Chondrocyte (in vitro differentiated cells): ENCODE results near the gene LRRC49. TPM values are rescaled to one million over a fixed set of nuclear protein-coding genes. Genes with fewer than 3 reads are reported as not detected.

Source experiments
- DNase-seq: peaks from one replicate; pipeline ENCODE4 v3.0.0; 2021; ENCODE audit warnings: mixed read lengths, low spot score
- H3K27ac Mint-ChIP-seq: one replicate; pipeline ENCODE4 v1.8.0; 2021; ENCODE audit warnings: mild to moderate bottlenecking, moderate library complexity, mixed read lengths; ENCODE audit not compliant: unreplicated experiment
- H3K27me3 Mint-ChIP-seq: 2 replicates; pipeline ENCODE4 v1.8.0; 2021; ENCODE audit warnings: low read depth, mixed read lengths
- H3K36me3 Mint-ChIP-seq: 2 replicates; pipeline ENCODE4 v1.8.0; 2021; ENCODE audit warnings: low read depth, mixed read lengths
- H3K4me1 Mint-ChIP-seq: 2 replicates; pipeline ENCODE4 v1.8.0; 2021; ENCODE audit warnings: low read depth, mild to moderate bottlenecking, mixed read lengths
- H3K4me3 Mint-ChIP-seq: one replicate; pipeline ENCODE4 v1.8.0; 2021; ENCODE audit warnings: mild to moderate bottlenecking, moderate library complexity, mixed read lengths; ENCODE audit not compliant: unreplicated experiment
- H3K9me3 Mint-ChIP-seq: 2 replicates; pipeline ENCODE4 v1.8.0; 2021; ENCODE audit warnings: low read depth, mixed read lengths
- CTCF ChIP-seq: fragments of 200-600 bp; sonication (generic); IDR thresholded peaks from 2 replicates; pipeline ENCODE4 v1.5.0; 2021; ENCODE audit warnings: antibody characterized with exemption, mild to moderate bottlenecking, moderate library complexity
- total RNA-seq: library from RNA; stranded (reverse); gene quantifications from 3 replicates; pipeline ENCODE4 v1.2.1, GENCODE V29; 2021

The LRRC49 gene
- total RNA-seq, 1 donor from 2014 or later = 8.8 TPM

GRCh38 chr15:71091601-71092000, 199.0 kb downstream of the LRRC49 start:
- Mint-ChIP-seq H3K9me3 (peaks cover 24% of the 10 kb centered on the region), H3K4me3 (no peak overlapping the region), H3K4me1 (peaks cover 10% of the 10 kb centered on the region), H3K27ac (no peak overlapping the region), H3K36me3 (peaks cover 9% of the 10 kb centered on the region), H3K27me3 (no peaks in the 10 kb centered on the region)
- TF ChIP-seq CTCF = no peak
- no peak for DNase-seq

GRCh38 chr15:71092056-71092600, 199.5 kb downstream of the LRRC49 start:
- H3K4me3 Mint-ChIP-seq = no peak overlapping the region
- no peak overlapping the region for H3K27ac Mint-ChIP-seq
- H3K36me3 Mint-ChIP-seq = peaks cover 4% of the 10 kb centered on the region
- peaks cover 19% of the 10 kb centered on the region for H3K9me3 Mint-ChIP-seq
- no peak for TF ChIP-seq CTCF
- H3K4me1 Mint-ChIP-seq = peaks cover 10% of the 10 kb centered on the region
- no peaks in the 10 kb centered on the region for H3K27me3 Mint-ChIP-seq
- DNase-seq = no peak

GRCh38 chr15:71093054-71094024, 200.7 kb downstream of the LRRC49 start:
- no peaks in the 10 kb centered on the region for H3K36me3 Mint-ChIP-seq
- DNase-seq = no peak
- no peak for TF ChIP-seq CTCF
- H3K9me3 Mint-ChIP-seq = peaks cover 8% of the 10 kb centered on the region
- no peak overlapping the region for H3K27ac Mint-ChIP-seq
- H3K4me3 Mint-ChIP-seq = no peak overlapping the region
- H3K4me1 Mint-ChIP-seq = peaks cover 10% of the 10 kb centered on the region
- no peaks in the 10 kb centered on the region for H3K27me3 Mint-ChIP-seq

- H3K4me3 Mint-ChIP-seq = no peak overlapping the region
- no peaks in the 10 kb centered on the region for H3K36me3 Mint-ChIP-seq
- DNase-seq = no peak
- peaks cover 10% of the 10 kb centered on the region for H3K4me1 Mint-ChIP-seq
- H3K27me3 Mint-ChIP-seq = no peaks in the 10 kb centered on the region
- no peak for TF ChIP-seq CTCF
- no peaks in the 10 kb centered on the region for H3K9me3 Mint-ChIP-seq
- H3K27ac Mint-ChIP-seq = no peak overlapping the region
Observed at GRCh38 chr15:71094137-71094536, 201.5 kb downstream of the LRRC49 start.

- no peak overlapping the region for H3K27ac Mint-ChIP-seq
- DNase-seq = no peak
Observed at GRCh38 chr15:71096676-71097075, 204.1 kb downstream of the LRRC49 start.

More at GRCh38 chr15:71096676-71097075, 204.1 kb downstream of the LRRC49 start:
- Mint-ChIP-seq H3K36me3 (no peaks in the 10 kb centered on the region), H3K4me3 (no peak overlapping the region), H3K27me3 (no peaks in the 10 kb centered on the region), H3K4me1 (peaks cover 10% of the 10 kb centered on the region), H3K9me3 (no peaks in the 10 kb centered on the region)
- no peak for TF ChIP-seq CTCF
